Measurements from ENCODE around the gene HECTD4.

The HECTD4 gene

GRCh38 chr12:112314981-112315380 is 67.2 kb downstream of the HECTD4 start:
- DNase-seq = peak; percentile 22

GRCh38 chr12:112309797-112310196 is 72.4 kb downstream of the HECTD4 start:
- no peak for DNase-seq

GRCh38 chr12:112308652-112309051 is 73.6 kb downstream of the HECTD4 start:
- no peak for DNase-seq

GRCh38 chr12:112308161-112308560 is 74.1 kb downstream of the HECTD4 start:
- DNase-seq = no peak

DNA sequence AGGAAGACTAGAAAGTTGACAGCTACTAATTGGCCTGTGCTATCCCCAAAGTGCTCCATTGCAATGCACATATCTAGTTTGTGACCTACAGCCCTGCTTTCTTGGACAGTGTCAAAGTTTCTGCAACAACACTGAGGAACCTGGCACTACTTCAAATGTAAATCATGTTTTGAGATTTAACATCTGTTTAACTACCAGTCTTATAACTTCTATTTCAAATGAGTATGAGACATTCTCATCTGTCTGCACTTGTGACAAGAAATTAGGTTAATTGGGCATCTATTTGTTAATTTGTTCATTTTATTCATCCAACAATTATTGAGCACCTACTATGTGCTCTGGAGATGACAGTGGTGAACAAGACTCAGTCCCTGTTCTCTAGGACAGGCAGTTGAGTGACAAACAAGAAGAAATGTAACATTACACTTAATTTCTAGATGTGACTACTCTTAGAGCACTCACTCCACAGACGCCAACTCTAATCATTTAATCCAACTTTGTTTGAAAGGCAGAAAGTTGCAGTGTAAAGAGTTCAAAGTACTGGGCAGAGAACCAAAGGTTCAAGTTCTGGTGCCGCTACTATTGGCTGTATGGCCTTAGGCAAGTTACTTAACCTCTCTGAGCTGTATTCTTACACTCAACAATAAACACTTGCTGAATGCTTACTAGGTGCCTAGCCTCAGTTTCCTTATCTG is 74.8 kb downstream of the HECTD4 start:
- no peak for DNase-seq

- DNase-seq = peak; percentile 60
Measured at GRCh38 chr12:112305951-112306350, 76.3 kb downstream of the HECTD4 start.

GRCh38 chr12:112304436-112304835 is 77.8 kb downstream of the HECTD4 start:
- DNase-seq = no peak

- DNase-seq = no peak
Measured at GRCh38 chr12:112303799-112304198, 78.4 kb downstream of the HECTD4 start.

DNA sequence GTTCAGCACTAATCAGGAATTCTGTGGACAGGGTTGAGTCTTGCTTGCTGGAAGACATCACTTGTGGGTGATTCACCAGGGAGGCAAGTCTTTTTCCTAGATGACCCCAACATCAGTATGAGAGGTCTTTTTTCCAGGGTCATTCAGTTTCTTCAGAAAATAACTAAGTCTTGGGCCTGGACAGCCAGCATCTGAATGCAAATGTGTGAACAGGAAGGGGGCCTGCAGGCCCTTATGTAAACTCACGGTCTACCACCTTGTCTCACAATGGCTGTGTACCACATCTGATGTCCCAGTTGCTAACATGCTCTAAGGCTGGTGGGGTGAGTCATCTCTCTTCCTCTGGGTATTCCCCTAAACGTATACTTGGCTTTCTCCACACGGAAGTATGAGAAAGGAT is 79.2 kb downstream of the HECTD4 start:
- DNase-seq = no peak

- no peak for DNase-seq
Measured at GRCh38 chr12:112299704-112300103, 82.5 kb downstream of the HECTD4 start.

DNA sequence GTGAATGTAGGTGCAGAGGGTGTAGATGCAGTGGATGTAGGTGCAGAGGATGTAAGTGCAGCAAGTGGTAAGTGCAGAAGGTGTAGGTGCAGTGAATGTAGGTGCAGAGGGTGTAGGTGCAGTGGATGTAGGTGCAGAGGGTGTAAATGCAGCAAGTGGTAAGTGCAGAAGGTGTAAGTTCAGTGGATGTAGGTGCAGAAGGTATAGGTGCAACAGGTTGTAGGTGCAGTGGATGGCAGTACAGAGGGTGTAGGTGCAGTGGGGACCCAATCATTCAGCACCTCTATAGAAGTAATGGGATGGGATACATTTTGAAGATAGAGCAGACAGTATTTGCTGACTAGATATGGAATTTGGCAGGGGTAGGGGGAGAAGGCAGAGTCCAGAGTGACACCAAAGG is 85.0 kb downstream of the HECTD4 start:
- DNase-seq = no peak

DNA sequence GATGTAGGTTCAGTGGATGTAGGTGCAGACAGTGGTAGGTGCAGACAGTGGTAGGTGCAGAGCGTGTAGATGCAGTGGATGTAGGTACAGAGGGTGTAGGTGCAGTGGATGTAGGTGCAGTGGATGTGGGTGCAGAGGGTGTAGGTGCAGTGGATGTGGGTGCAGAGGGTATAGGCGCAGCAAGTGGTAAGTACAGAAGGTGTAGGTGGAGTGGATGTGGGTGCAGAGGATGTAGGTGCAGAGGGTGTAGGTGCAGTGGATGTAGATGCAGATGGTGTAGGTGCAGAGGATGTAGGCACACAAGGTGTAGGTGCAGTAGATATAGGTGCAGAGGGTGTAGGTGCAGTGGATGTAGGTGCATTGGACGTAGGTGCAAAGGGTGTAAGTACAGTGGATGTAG is 86.0 kb downstream of the HECTD4 start:
- DNase-seq = no peak

GRCh38 chr12:112294793-112295192 is 87.4 kb downstream of the HECTD4 start:
- DNase-seq = no peak

DNA sequence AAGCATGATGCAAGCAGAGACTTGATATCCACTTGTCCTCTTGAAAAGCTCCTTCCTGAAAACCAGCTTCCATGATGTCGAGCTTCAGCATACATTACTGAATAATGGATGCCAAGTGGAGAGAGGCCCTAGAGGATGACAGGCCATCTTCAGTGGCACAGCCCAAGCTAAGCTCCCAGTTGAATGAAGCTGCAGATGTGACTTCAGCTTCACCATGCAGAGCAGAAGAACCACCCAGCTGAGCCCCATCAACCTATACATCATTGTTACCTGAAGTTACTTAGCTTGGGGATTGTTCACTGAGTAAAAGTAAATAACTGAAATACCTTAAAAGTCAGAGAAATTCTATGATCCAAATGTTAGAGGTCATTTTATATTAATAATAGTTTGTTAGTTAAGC is 93.6 kb downstream of the HECTD4 start:
- no peak for DNase-seq

- DNase-seq = no peak
Measured at GRCh38 chr12:112285600-112286401, 96.4 kb downstream of the HECTD4 start.

- DNase-seq = peak; percentile 27
Measured at GRCh38 chr12:112283546-112283945, 98.7 kb downstream of the HECTD4 start.

DNA sequence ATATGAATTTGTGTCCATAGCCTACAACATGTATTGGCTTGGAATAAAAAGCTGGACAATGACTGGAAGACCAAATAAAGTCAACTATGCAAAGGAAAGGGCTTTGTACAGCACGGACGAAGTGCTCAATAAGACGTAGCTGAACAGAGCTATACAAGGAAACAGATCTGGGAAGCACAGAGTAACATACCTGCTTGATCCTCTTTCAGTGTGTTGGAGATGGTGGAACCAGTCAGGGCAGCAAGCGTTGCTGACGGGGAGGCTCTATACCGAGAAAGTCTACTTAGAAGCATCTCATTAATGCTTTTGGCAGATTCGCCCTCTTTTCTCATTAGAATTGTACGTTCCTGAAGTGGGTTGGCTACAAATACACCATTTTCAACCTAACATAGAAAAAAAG is 99.3 kb downstream of the HECTD4 start:
- DNase-seq = no peak

DNA sequence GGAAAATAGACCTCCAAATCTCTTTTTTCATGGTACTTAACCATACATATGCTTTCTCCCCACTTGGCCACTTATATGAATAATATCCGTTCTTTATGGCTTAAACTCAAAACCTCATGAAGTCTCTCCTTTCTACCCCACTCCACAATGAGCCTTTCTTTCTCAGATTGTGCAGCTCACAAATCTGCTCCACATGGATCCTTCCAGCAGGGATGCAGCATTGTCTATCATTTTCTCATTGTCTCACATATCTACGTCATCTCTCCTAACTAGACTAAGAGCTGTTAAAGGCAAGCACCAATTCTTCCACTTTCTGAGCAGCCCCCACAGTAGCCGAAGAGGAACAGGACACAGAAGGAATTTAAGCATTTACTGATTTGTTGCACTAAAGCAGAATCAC is 106.4 kb downstream of the HECTD4 start:
- no peak for DNase-seq

GRCh38 chr12:112275207-112275606 is 107.0 kb downstream of the HECTD4 start:
- DNase-seq = no peak

DNA sequence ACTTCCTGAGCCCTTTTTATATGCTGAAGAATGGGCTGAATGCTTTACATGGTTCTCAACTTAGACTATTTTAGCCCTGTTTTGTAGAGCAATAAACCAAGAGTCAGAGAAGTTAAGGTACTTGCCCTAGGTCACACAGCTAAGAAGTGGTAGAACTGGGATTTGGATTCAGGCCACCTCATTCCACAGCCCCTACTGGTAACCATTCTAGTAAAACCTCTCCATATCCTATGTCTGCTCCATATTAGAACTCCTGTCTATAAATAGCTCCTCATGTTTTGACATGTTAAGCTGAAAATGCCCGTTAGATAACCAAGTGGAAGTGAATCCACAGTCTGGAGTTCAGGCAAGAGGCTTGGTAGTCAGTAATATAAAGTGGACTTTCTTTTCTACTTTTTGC is 111.6 kb downstream of the HECTD4 start:
- no peak for DNase-seq

GRCh38 chr12:112266473-112266872 is 115.8 kb downstream of the HECTD4 start:
- DNase-seq = no peak

- DNase-seq = no peak
Measured at GRCh38 chr12:112261559-112261958, 120.7 kb downstream of the HECTD4 start.

- DNase-seq = no peak
Measured at GRCh38 chr12:112258926-112259325, 123.3 kb downstream of the HECTD4 start.

GRCh38 chr12:112256780-112257179 is 125.5 kb downstream of the HECTD4 start:
- no peak for DNase-seq

DNA sequence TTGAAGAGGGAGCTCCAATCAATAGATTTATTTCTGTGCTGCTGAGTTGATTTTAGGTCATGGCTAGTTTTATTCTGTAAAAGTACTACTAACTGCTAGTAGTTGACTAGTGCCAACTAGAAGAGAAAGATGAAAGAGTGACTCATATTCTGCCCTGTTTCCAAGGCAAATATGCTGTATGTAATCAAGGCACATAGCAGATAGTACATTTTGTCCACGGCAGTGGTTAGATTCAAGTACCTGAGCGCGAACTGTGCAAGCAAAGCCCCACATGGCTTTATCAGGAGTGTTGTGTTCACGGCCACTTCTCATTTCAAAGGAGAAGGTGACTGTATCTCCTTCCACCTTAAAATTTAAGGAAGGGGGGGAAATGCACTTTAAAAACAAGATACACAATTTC is 130.0 kb downstream of the HECTD4 start:
- DNase-seq = no peak

Measured in NCI-H1105 (cell line).